GM10847 (cell line): ENCODE data around the gene CACNB4.

Source experiments
- POLR2A ChIP-seq: IDR thresholded peaks from 2 replicates; pipeline ENCODE4 v1.6.1; 2011; ENCODE audit not compliant: insufficient read length; ENCODE audit errors: extremely low read depth

Gene CACNB4

GRCh38 chr2:152095146-152095545 lies 3.7 kb downstream of the CACNB4 start:
- TF ChIP-seq POLR2A = no peak

GRCh38 chr2:152094014-152094413 lies 4.8 kb downstream of the CACNB4 start:
- TF ChIP-seq POLR2A = no peak

GRCh38 chr2:152093464-152093863 lies 5.4 kb downstream of the CACNB4 start:
- no peak for TF ChIP-seq POLR2A

GRCh38 chr2:152092095-152092494 lies 6.7 kb downstream of the CACNB4 start:
- no peak for TF ChIP-seq POLR2A

- no peak for TF ChIP-seq POLR2A
Measured at GRCh38 chr2:152089238-152089637, 9.6 kb downstream of the CACNB4 start.

GRCh38 chr2:152088006-152088405 lies 10.8 kb downstream of the CACNB4 start:
- TF ChIP-seq POLR2A = no peak

- TF ChIP-seq POLR2A = no peak
Measured at GRCh38 chr2:152086231-152086630, 12.6 kb downstream of the CACNB4 start.

GRCh38 chr2:152084076-152084475 lies 14.8 kb downstream of the CACNB4 start:
- TF ChIP-seq POLR2A = no peak

- no peak for TF ChIP-seq POLR2A
Measured at GRCh38 chr2:152083202-152083875, 15.5 kb downstream of the CACNB4 start.

- TF ChIP-seq POLR2A = no peak
Measured at GRCh38 chr2:152078662-152079061, 20.2 kb downstream of the CACNB4 start.

- TF ChIP-seq POLR2A = no peak
Measured at GRCh38 chr2:152078023-152078422, 20.8 kb downstream of the CACNB4 start.

- no peak for TF ChIP-seq POLR2A
Measured at GRCh38 chr2:152075461-152076050, 23.3 kb downstream of the CACNB4 start.

- no peak for TF ChIP-seq POLR2A
Measured at GRCh38 chr2:152072011-152072410, 26.8 kb downstream of the CACNB4 start.

GRCh38 chr2:152071518-152071917 lies 27.3 kb downstream of the CACNB4 start:
- no peak for TF ChIP-seq POLR2A

- no peak for TF ChIP-seq POLR2A
Measured at GRCh38 chr2:152071092-152071491, 27.8 kb downstream of the CACNB4 start.

- no peak for TF ChIP-seq POLR2A
Measured at GRCh38 chr2:152068226-152068625, 30.6 kb downstream of the CACNB4 start.

GRCh38 chr2:152067823-152068222 lies 31.0 kb downstream of the CACNB4 start:
- TF ChIP-seq POLR2A = no peak
